ENCODE measurements around the gene ELAVL2. TPM values are rescaled to one million over a fixed set of nuclear protein-coding genes. Genes with fewer than 3 reads are reported as not detected.

Gene ELAVL2
- total and polyA plus RNA-seq, 9 of the 15 experiments (the other 6 are each of a cell fraction or from before 2014, with no cell fraction given) = not detected

GRCh38 chr9:23730364-23730763, 95.7 kb downstream of the ELAVL2 start (continued):
- TF ChIP-seq KLF6 (CRISPR knock-in tag; IDR thresholded peaks at IDR 0.05; ENCODE audit: borderline replicate concordance) = no peak
- no peak for TF ChIP-seq PKNOX1 (IDR thresholded peaks at IDR 0.05)

GRCh38 chr9:23728736-23729135, 97.3 kb downstream of the ELAVL2 start:
- CTCF ChIA-PET (ENCODE audit: low intra/inter-chr PET ratio) = no interaction called here

More at GRCh38 chr9:23728736-23729135, 97.3 kb downstream of the ELAVL2 start:
- no peak overlapping the region for H3K27ac ChIP-seq (ENCODE audit: extremely low read depth, low read depth, low read length)
- TF ChIP-seq CHAMP1 (IDR thresholded peaks at IDR 0.05) (no peak), DMBX1 (CRISPR knock-in tag; IDR thresholded peaks at IDR 0.05; ENCODE audit: borderline replicate concordance) (no peak), ZNF699 (CRISPR knock-in tag; IDR thresholded peaks at IDR 0.05; ENCODE audit: insufficient replicate concordance) (no peak), ZNF174 (CRISPR knock-in tag; IDR thresholded peaks at IDR 0.05) (no peak), MEIS2 (IDR thresholded peaks at IDR 0.05; ENCODE audit: partially characterized antibody) (no peak)
- no peaks in the 10 kb centered on the region for H4K20me1 ChIP-seq (replicated peaks; ENCODE audit: control insufficient read depth, insufficient read depth, low read length)
- H3K4me3 ChIP-seq = no peak overlapping the region
- no peaks in the 10 kb centered on the region for H3K79me2 ChIP-seq (ENCODE audit: control insufficient read depth, insufficient read depth, low read length)
- no peaks in the 10 kb centered on the region for H3K4me1 ChIP-seq (replicated peaks in 1 of 2; ENCODE audit: control insufficient read depth in 2 of 2, insufficient read depth in 2 of 2, low read length in 2 of 2)
- no TSS peak for BruUV-seq (replicated peaks)
- intact Hi-C loops (cut with micrococcal nuclease) = no loop called here
- no CpG with 5 or more reads among the region's 2 CpGs for WGBS (ENCODE audit: insufficient coverage, low coverage, missing lambda C conversion rate)
- no peaks in the 10 kb centered on the region for H3K27me3 ChIP-seq (ENCODE audit: control insufficient read depth in 2 of 2, insufficient read depth in 2 of 2, low read length in 2 of 2)
- FAIRE-seq = no peak
- in situ Hi-C loops (cut with MboI) = no loop called here
- no peak for ATAC-seq
- POLR2A ChIA-PET = no interaction called here
- H2AFZ ChIP-seq (ENCODE audit: low read depth, low read length) = no peak overlapping the region
- no peaks in the 10 kb centered on the region for H3K9me3 ChIP-seq (replicated peaks; ENCODE audit: control insufficient read depth, insufficient read depth, low read depth, low read length)
- no peak overlapping the region for H3K4me2 ChIP-seq (ENCODE audit: insufficient read depth, low read length)
- no peak for DNase-seq (ENCODE audit: extremely low read depth in 1 of 4, low spot score in 3 of 4)
- no peaks in the 10 kb centered on the region for H3K36me3 ChIP-seq (ENCODE audit: control insufficient read depth, insufficient read depth, low read length)
- no peaks in the 10 kb centered on the region for H3K9me1 ChIP-seq (ENCODE audit: control insufficient read depth, insufficient read depth, low read length)
- H3K9ac ChIP-seq (ENCODE audit: insufficient read depth in 1 of 2, low read depth in 2 of 2, low read length in 2 of 2) = no peak overlapping the region
